Ishikawa (cell line): ENCODE measurements around the gene SSH2.

ENCODE experiments used
- CEBPB ChIP-seq: IDR thresholded peaks from 2 replicates; pipeline ENCODE4 v1.6.1; 2012
- CREB1 ChIP-seq: IDR thresholded peaks from 2 replicates; pipeline ENCODE4 v1.6.1; 2012; ENCODE audit warnings: low read depth
- EGR1 ChIP-seq: IDR thresholded peaks from 2 replicates; pipeline ENCODE4 v1.6.1; 2012
- EP300 ChIP-seq: IDR thresholded peaks from 2 replicates; pipeline ENCODE4 v1.6.1; 2012; ENCODE audit warnings: borderline replicate concordance
- FOXM1 ChIP-seq: IDR thresholded peaks from 2 replicates; pipeline ENCODE4 v1.6.1; 2012; ENCODE audit warnings: low read depth, borderline replicate concordance
- MAX ChIP-seq: IDR thresholded peaks from 2 replicates; pipeline ENCODE4 v1.6.1; 2012
- NFIC ChIP-seq: IDR thresholded peaks from 2 replicates; pipeline ENCODE4 v1.6.1; 2012
- RAD21 ChIP-seq: IDR thresholded peaks from 2 replicates; pipeline ENCODE4 v1.6.1; 2012; ENCODE audit warnings: low read depth
- REST ChIP-seq: IDR thresholded peaks from 2 replicates; pipeline ENCODE4 v1.6.1; 2012; ENCODE audit warnings: low read depth, mild to moderate bottlenecking
- TAF1 ChIP-seq: IDR thresholded peaks from 2 replicates; pipeline ENCODE4 v1.6.1; 2012; ENCODE audit warnings: low read depth, mild to moderate bottlenecking
- TCF12 ChIP-seq: IDR thresholded peaks from 2 replicates; pipeline ENCODE4 v1.6.1; 2012; ENCODE audit warnings: low read depth
- TEAD4 ChIP-seq: IDR thresholded peaks from 2 replicates; pipeline ENCODE4 v1.6.1; 2012
- USF1 ChIP-seq: IDR thresholded peaks from 2 replicates; pipeline ENCODE4 v1.6.1; 2012
- YY1 ChIP-seq: IDR thresholded peaks from 2 replicates; pipeline ENCODE4 v1.6.1; 2012; ENCODE audit warnings: low read depth
- ZBTB7A ChIP-seq: IDR thresholded peaks from 2 replicates; pipeline ENCODE4 v1.6.1; 2012; ENCODE audit warnings: low read depth

SSH2 gene

GRCh38 chr17:29640413-29640812 is 289.6 kb downstream of the SSH2 start:
- TF ChIP-seq REST (no peak), NFIC (no peak), TCF12 (no peak), TEAD4 (no peak)

- TF ChIP-seq RAD21 (no peak), CREB1 (no peak), EP300 (no peak), EGR1 (no peak), YY1 (no peak), TEAD4 (no peak), TCF12 (no peak), CEBPB (no peak), ZBTB7A (no peak), USF1 (no peak), FOXM1 (no peak), REST (no peak)
Observed at GRCh38 chr17:29633886-29634285, 296.1 kb downstream of the SSH2 start.

- no peak for TF ChIP-seq REST
- no peak for TF ChIP-seq TAF1
Observed at GRCh38 chr17:29630630-29631193, 299.3 kb downstream of the SSH2 start.

- TF ChIP-seq CREB1 (no peak), USF1 (no peak), ZBTB7A (no peak), REST (no peak), EGR1 (no peak), TAF1 (no peak), TEAD4 (no peak), YY1 (no peak), FOXM1 (no peak), MAX (no peak), RAD21 (no peak), TCF12 (no peak), NFIC (no peak), EP300 (no peak)
Observed at GRCh38 chr17:29629839-29630238, 300.2 kb downstream of the SSH2 start.
